ENCODE data around the gene CDYL. TPM values are rescaled to one million over a fixed set of nuclear protein-coding genes. Genes with fewer than 3 reads are reported as not detected.

The CDYL gene
- total RNA-seq, 4 donors from 2014 or later: 42.2 to 70.6 (median 49.0) TPM

- H3K27ac ChIP-seq: no peak overlapping the region
- no peak for TF ChIP-seq POLR2A (IDR thresholded peaks at IDR 0.05)
- TF ChIP-seq POLR2AphosphoS5 (IDR thresholded peaks at IDR 0.05): no peak
- no peak for TF ChIP-seq EP300 (IDR thresholded peaks at IDR 0.05)
- no peak for TF ChIP-seq CTCF (IDR thresholded peaks at IDR 0.05)
- peaks cover 34% of the 10 kb centered on the region for H3K4me1 ChIP-seq
- no peak overlapping the region for H3K4me3 ChIP-seq
- no peaks in the 10 kb centered on the region for H3K9me3 ChIP-seq
- no peaks in the 10 kb centered on the region for H3K36me3 ChIP-seq
- DNase-seq (ENCODE audit: low spot score in 2 of 2): no peak
- no peaks in the 10 kb centered on the region for H3K27me3 ChIP-seq
- 75% methylated on average over 5 of the region's 5 CpGs for WGBS
Measured at GRCh38 chr6:4809999-4810918, 34.1 kb downstream of the CDYL start.

- DNase-seq (ENCODE audit: low spot score in 2 of 2): no peak
- Histone ChIP-seq H3K9me3 (no peaks in the 10 kb centered on the region), H3K4me1 (peaks cover 28% of the 10 kb centered on the region), H3K27me3 (no peaks in the 10 kb centered on the region), H3K36me3 (no peaks in the 10 kb centered on the region), H3K4me3 (no peak overlapping the region), H3K27ac (no peak overlapping the region)
- TF ChIP-seq POLR2A (IDR thresholded peaks at IDR 0.05): no peak
- TF ChIP-seq EP300 (IDR thresholded peaks at IDR 0.05): no peak
- WGBS: 76% methylated on average over 4 of the region's 4 CpGs
Measured at GRCh38 chr6:4812068-4812467, 35.9 kb downstream of the CDYL start.

- Histone ChIP-seq H3K4me3 (no peak overlapping the region), H3K4me1 (peaks cover 28% of the 10 kb centered on the region), H3K36me3 (no peaks in the 10 kb centered on the region), H3K27ac (no peak overlapping the region), H3K9me3 (no peaks in the 10 kb centered on the region), H3K27me3 (no peaks in the 10 kb centered on the region)
- 97% methylated on average over 8 of the region's 8 CpGs for WGBS
- no peak for DNase-seq (ENCODE audit: low spot score in 2 of 2)
- no peak for TF ChIP-seq EP300 (IDR thresholded peaks at IDR 0.05)
- no peak for TF ChIP-seq CTCF (IDR thresholded peaks at IDR 0.05)
- TF ChIP-seq POLR2AphosphoS5 (IDR thresholded peaks at IDR 0.05): no peak
- no peak for TF ChIP-seq POLR2A (IDR thresholded peaks at IDR 0.05)
Measured at GRCh38 chr6:4813055-4813454, 36.9 kb downstream of the CDYL start.

GRCh38 chr6:4814212-4814611 lies 38.0 kb downstream of the CDYL start:
- Histone ChIP-seq H3K27ac (no peak overlapping the region), H3K4me3 (no peak overlapping the region), H3K27me3 (no peaks in the 10 kb centered on the region), H3K4me1 (peaks cover 28% of the 10 kb centered on the region), H3K36me3 (no peaks in the 10 kb centered on the region), H3K9me3 (no peaks in the 10 kb centered on the region)
- TF ChIP-seq EP300 (IDR thresholded peaks at IDR 0.05) (no peak), CTCF (IDR thresholded peaks at IDR 0.05) (no peak), POLR2A (IDR thresholded peaks at IDR 0.05) (no peak), POLR2AphosphoS5 (IDR thresholded peaks at IDR 0.05) (no peak)
- DNase-seq (ENCODE audit: low spot score in 2 of 2): no peak

- no peak overlapping the region for H3K4me3 ChIP-seq
- TF ChIP-seq EP300 (IDR thresholded peaks at IDR 0.05) (no peak), POLR2AphosphoS5 (IDR thresholded peaks at IDR 0.05) (no peak), CTCF (IDR thresholded peaks at IDR 0.05) (no peak), POLR2A (IDR thresholded peaks at IDR 0.05) (no peak)
- DNase-seq (ENCODE audit: low spot score in 2 of 2): no peak
- H3K4me1 ChIP-seq: peaks cover 28% of the 10 kb centered on the region
- WGBS: 86% methylated on average over 2 of the region's 2 CpGs
- no peaks in the 10 kb centered on the region for H3K27me3 ChIP-seq
- no peaks in the 10 kb centered on the region for H3K36me3 ChIP-seq
- no peaks in the 10 kb centered on the region for H3K9me3 ChIP-seq
- no peak overlapping the region for H3K27ac ChIP-seq
Measured at GRCh38 chr6:4814987-4815386, 38.8 kb downstream of the CDYL start.

Data from suprapubic skin (tissue), 4 donors.